ENCODE results near the gene PGLYRP2.
"Not testable (repeated sequence)": the region's sequence is repeated elsewhere in the genome, so short reads cannot be mapped to it uniquely, and the experiment has no call there.

Gene PGLYRP2, protein sequence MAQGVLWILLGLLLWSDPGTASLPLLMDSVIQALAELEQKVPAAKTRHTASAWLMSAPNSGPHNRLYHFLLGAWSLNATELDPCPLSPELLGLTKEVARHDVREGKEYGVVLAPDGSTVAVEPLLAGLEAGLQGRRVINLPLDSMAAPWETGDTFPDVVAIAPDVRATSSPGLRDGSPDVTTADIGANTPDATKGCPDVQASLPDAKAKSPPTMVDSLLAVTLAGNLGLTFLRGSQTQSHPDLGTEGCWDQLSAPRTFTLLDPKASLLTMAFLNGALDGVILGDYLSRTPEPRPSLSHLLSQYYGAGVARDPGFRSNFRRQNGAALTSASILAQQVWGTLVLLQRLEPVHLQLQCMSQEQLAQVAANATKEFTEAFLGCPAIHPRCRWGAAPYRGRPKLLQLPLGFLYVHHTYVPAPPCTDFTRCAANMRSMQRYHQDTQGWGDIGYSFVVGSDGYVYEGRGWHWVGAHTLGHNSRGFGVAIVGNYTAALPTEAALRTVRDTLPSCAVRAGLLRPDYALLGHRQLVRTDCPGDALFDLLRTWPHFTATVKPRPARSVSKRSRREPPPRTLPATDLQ

DNA sequence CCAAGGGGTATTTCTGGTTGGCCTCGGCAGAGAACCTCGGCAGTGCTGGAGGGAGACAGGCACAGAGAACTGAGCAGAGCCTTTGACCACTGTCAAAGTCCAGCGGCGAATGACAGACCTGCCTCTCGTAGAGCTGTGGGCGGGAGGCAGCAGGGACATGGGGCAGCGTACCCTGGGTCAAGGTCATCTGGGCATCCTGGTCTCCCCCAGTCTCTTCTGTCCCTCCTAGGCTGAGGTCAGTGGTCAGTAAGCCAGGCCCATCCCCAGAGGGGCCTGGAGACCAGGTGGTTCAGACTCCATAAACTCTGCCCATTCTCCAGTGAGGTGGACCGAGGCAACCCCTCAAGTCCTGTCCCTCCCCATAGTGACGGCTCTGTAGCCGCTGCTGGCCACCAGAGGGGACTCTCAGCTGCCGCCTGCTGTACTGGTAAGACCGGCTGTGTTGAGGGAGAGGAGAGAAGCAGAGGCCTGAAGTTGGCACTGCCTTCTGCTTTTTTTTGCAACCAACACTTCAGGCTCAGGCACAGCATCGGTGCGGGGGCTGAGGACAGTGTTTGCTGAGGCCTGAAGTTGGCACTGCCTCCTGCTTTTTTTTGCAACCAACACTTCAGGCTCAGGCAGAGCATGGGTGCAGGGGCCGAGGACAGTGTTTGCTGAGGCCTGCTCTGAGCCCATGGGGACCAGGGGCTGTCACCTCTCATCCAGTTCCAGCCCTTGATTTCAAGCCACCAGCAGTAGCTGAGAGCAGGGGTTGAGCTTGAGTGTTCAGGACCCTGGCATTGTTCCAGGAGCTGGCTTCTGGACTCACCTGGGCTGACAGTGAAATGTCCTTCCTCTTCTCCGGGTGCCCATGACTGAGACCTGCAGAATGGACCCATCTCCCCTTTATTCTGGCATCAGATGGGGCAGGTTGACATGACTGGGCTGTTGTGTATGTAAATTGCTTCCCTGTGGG, at the start of gene PGLYRP2:
Gene PGLYRP2, minus strand, starts transcription at position 111 of the 955 bp plus-strand sequence. CDS start 130 bp downstream, outside the sequence.
- no peak for DNase-seq (ENCODE audit: low read depth in 2 of 2)

DNA sequence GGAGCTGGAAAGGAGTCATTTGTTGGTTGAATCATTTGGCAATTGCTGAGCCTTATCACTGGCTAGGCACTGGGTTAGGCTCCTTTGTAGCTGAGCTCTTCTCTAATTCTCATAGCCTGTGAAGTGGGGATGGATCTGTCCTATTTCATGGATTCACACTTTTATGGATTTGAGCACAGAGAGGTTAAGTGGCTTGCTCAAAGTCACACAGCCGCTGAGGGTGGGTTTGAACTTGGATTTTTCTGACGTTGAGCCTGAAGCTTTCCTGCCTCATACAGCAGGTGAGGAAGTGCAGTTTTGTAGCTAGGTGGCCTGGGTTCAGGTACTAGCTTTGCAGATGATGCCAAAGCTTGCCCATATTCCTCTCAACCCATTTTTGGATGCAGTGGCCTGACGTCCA, 48.4 kb upstream of the PGLYRP2 start:
- DNase-seq (ENCODE audit: low read depth in 2 of 2) = no peak

DNA sequence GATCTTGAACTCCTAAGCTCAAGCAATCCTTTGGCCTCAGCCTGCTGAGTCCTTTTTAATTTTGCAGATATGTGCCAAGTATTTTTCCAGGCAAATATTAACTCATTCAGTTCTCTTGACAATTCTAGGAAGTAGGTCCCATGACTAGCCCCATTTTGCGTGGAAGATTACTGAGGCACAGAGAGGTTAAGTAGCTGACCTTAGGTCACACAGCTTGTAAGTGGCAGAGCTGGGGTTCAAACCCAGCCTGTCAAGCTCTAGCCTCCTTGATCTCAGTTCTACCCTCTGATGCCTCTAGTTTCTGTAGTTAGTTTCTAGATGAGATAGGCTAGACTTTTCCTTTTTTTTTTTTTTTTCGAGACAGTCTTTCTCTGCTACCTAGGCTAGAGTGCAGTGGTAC, 47.1 kb upstream of the PGLYRP2 start:
- DNase-seq (ENCODE audit: low read depth in 2 of 2) = no peak

DNA sequence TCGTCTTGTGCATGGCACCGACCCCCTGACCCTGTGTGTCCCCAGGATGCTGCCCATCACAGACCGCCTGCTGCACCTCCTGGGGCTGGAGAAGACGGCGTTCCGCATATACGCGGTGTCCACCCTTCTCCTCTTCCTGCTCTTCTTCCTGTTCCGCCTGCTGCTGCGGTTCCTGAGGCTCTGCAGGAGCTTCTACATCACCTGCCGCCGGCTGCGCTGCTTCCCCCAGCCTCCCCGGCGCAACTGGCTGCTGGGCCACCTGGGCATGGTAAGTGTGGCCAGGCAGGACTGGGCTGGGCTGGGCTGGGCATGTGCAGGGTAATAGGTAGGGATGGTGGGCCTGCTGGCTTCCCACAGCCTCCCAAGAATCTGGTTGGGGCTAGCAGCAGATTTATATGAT, 46.0 kb upstream of the PGLYRP2 start:
- no peak for DNase-seq (ENCODE audit: low read depth in 2 of 2)

DNA sequence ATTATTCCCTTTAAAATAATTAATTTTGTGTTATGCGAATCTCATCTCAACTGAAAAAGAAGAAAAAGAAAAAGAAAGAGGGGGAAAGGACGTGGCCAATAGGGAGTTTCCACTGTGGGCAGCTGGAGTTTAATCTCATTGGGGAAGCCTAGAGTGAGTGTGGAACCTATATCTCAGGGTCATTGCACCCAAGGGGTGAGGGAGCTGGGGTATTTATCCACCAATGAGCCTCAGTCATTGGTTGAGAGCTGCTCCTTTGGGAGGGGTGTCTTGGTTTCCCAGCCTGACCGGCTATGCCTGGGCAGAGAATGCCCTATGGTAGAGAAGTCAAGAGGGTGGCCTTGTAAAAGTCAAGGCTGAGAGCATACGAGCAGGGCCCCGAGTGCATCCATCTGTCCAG, 45.5 kb upstream of the PGLYRP2 start:
- no peak for DNase-seq (ENCODE audit: low read depth in 2 of 2)

DNA sequence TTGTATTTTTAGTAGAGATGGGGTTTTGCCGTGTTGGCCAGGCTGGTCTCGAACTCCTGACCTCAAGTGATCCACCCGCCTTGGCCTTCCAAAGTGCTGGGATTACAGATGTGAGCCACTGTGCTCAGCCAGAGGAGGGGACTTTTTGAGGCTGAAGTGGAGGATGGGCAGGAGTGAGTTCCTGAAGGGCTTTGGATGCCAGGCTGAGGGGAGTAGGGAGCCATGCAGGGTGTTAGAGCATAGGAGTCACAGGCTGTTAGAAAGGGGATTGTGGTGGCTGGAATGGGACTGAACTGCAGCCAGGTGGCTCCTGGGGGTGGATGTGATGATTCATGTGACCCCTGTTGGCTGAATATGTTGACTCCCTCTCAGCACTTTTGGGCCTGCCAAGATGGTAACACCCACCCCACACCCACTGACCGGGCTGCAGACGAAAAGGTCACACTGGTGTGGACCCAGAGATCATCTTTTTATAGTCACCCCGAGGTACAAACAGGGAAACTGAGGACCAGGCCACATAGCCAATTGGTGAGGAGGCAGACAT, 40.2 kb upstream of the PGLYRP2 start:
- no peak for DNase-seq (ENCODE audit: low read depth in 2 of 2)

DNA sequence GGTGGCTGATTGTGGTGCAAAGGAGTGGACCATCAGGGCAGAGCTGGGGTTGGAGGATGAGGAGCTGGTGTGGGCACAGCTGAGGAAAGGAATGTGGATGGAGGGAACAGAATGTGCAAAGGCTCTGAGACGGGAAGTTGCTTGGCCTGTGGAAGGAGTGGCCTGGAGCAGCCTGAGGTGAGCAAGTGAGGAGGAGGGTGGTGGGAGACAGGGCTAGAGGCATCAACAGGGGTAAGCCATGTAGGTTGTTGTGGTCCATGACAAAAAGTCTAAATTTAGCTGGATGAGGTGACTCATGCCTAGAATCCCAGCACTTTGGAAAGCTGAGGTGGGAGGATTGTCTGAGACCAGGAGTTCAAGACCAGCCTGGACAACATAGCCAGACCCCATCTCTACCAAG, 38.5 kb upstream of the PGLYRP2 start:
- DNase-seq (ENCODE audit: low read depth in 2 of 2) = no peak

DNA sequence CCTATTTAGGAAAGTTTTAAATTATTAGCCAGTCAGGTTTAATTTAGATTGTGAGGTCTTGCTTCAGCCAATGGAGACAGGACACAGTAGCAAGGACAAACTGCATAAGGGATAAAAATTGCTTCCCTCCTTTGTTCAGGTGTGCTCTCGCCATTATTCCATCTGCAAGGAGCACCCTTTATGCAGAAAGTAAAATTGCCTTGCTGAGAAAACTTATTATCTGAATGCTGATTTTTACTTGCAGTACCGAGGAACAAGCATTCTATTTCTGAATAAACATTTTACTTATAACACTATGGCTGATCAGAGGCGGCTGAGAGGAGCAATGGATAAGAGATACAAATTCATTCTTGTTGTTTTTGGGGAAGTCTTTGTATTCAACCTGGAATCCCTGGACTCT, 37.1 kb upstream of the PGLYRP2 start:
- no peak for DNase-seq (ENCODE audit: low read depth in 2 of 2)

DNA sequence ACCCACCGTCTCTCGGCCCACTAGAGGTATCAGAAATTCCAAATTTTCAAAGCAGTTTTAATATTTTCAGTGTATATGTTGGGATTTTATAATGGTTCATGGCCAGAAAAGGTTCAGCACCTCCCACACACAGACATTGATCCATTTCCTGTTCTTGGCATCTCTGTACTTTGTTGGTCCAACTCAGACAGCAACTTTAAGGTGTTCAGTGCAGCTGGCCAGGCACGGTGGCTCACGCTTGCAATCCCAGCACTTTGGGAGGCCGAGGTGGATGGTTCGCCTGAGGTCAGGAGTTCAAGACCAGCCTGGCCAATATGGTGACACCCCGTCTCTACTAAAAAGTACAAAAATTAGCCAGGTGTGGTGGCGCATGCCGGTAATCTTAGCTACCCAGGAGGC, 35.9 kb upstream of the PGLYRP2 start:
- not testable (repeated sequence) for DNase-seq (ENCODE audit: low read depth in 2 of 2)

DNA sequence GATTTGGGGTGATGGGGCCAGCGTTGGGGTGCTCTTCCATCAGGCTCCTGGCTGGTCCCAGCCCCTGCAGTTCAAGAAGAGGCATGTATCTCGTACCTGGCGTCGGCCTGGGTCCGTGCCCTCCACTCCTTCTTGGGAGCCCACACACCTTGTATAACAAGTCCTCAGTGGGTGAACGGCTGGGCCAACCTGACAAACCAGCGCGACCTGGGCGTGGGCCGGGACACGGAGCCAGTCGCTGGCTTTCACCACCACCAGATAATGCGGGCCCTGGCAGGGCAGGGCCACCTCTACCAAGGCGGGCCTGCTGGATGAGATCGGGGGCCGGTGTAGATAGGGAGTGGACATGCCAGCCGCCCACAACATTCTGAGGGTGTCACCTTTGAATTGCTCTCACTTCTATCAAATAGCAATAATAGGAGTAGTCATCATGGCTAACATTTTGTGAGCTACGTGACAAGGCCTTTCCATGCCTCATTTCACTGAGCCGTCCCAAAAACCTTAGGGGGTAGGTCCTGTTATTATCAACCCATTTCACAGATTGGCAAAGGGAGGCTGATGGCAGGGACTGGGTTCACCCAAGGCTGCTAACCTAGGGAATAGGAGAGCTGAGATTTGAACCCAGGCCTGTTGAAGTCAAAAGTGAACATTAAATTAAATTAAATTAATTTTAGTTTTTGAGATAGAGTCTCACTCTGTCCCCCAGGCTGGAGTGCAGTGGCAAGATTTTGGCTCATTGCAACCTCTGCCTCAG, 32.5 kb upstream of the PGLYRP2 start:
- DNase-seq (ENCODE audit: low read depth in 2 of 2) = no peak

DNA sequence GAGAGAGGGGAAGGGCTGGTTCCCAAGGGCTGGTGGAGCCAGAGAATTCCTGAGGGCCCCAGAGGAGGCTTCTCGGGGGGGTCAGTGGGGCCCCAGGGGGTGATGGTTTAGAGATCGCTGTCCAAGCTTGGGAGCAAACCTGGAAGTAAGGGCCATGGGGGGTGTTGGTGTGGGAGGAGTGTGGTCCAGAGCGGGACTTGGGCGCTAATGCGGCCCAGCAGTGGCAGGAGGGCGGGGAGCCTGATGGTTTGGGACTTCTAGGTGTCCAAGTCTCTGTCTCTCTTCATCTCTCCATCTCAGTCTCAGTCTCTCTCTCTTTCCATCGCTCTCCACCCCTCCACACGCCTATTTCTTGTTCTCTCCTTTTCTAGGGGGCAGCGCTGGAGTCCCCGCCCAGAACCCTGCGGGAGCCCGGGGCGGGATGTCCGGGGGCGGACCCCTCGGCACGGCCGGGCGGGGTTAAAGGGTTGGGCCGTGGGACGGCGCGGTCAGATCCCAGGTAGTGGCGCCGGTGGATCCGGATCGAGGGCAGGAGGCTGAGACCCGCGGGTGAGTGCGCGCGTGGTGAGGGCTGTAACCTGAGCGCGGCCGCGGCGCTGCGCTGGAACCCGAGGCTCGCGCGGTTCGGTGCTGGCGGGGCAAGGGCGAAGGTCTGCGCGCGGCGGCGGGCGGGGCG, 28.9 kb upstream of the PGLYRP2 start, which contains the start of gene CYP4F22:
Gene CYP4F22, plus strand, starts transcription at position 491 of the 676 bp plus-strand sequence. CDS start 16,812 bp downstream, outside the sequence.
- peak in 1 of 2 donors; percentile 20 for DNase-seq (ENCODE audit: low read depth in 2 of 2)

DNA sequence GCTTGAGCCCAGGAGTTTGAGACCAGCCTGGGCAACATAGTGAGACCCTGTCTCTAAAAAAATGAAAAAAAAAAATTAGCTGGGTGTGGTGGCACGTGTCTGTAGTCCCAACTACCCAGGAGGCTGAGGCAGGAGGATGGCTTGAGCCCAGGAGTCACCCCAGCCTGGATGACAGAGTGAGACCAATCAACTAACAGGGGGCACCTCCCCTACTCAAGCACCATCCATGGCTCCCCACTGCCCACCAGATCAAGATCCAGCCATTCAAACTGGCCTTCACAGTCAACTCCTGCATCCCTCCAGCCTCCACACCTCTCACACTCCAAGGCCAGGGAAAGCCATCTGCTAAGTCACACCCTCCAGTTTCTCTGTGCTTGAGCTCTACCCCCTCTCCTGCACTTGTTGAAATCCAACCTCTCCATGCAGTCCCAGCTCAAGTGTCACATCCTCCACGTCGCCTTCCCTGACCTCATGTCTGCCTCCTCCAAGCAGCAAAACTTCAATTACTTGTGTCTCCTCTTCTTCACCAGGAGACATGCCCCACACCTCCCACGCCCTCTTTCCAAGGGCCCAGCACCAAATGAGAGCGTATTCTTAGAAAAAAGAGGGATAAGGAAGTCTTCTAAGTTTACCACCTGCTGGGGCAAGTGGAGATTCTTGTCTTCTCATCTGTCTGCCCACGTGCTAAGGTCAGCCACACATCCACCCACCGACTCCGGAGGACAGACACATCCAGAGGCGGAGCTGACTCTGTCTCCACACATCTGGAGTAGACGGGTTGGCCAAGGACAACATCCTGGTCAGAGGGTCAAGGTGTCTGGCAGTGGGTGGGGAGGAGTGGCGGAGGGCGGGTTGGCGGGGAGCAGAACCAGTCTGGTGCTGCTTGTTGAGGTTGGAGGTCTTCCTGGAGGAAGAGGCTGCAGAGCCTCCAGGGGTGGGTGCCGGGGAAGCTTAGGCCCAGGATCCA, 28.1 kb upstream of the PGLYRP2 start:
- no peak for DNase-seq (ENCODE audit: low read depth in 2 of 2)

DNA sequence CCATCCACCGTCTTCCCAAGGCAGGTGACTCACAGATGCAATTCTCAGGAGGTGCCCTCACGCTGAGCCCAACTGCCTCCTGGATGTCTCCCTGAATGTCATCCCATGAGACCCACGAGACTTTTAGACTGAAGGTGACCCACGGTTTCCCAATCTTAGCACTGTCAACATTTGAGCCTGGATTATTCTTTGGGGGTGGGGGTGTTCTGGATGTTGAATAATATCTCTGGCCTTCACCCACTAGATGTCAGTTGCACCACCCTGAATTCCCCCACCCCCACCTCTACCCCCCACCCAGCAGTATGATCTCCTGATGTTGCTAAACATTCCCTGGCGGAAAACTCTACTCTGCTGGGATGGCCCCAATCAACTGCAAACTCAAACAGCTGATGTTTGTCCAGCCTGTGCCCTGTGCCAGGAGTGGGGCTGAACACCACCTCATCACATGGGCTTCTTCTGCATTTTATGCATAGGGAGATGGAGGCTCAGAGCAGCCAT, 26.8 kb upstream of the PGLYRP2 start:
- DNase-seq (ENCODE audit: low read depth in 2 of 2) = no peak

DNA sequence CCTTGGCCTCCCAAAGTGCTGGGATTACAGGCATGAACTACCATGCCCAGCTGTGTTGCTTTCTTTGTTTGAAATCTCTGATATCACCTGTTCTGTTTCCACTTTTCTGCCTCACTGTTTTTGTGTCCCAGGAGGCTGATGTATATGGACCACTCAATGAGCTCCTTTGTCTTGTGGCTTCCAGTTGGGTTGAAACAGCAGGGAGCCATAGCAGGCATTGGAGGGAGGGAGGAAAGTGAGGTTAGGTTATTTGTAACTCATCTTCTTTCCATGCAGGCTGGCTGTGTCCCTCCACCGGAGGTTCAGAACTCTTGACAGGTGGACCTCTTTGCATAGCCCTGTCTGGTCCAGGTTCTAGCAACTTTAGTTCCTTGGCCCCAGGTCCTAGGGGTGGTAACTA, 23.0 kb upstream of the PGLYRP2 start:
- no peak for DNase-seq (ENCODE audit: low read depth in 2 of 2)

DNA sequence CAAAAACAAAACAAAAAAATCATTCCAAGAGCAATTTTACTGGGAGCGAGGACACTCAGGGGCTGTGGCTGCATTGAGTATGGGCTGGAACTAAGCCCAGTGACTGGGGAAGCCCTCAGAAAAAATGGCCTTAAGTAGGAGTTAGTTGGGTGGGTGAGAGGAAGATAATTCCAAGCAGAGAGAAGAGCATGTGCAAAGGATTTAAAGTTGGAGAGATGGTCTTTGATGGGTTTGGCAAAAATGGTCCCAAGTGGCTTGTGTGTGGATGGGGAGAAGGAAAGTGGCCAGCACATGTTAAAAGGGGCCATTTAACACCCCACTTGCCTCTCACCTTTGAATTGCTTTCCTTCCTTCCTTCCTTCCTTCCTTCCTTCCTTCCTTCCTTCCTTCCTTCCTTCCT, 22.3 kb upstream of the PGLYRP2 start:
- no peak for DNase-seq (ENCODE audit: low read depth in 2 of 2)

DNA sequence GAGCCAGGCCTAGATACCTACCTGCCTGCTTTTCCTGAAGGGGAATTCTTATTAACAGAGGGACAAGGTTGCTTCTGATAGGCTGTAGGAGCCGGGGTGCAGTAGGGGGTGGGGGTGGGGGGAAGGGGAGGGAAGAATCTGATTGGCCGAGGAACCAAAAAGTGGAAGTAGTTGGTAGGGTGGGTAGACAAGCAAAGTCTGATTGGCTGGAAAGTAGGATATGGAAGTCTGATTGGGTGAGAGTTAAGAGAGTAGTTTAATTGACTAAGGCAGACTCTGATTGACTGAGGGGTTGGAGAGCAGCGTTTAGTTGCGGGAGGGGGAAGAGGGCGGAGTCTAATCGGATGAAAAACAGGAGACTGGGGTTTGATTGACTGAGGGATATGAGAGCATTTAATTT, 19.6 kb upstream of the PGLYRP2 start:
- no peak for DNase-seq (ENCODE audit: low read depth in 2 of 2)

DNA sequence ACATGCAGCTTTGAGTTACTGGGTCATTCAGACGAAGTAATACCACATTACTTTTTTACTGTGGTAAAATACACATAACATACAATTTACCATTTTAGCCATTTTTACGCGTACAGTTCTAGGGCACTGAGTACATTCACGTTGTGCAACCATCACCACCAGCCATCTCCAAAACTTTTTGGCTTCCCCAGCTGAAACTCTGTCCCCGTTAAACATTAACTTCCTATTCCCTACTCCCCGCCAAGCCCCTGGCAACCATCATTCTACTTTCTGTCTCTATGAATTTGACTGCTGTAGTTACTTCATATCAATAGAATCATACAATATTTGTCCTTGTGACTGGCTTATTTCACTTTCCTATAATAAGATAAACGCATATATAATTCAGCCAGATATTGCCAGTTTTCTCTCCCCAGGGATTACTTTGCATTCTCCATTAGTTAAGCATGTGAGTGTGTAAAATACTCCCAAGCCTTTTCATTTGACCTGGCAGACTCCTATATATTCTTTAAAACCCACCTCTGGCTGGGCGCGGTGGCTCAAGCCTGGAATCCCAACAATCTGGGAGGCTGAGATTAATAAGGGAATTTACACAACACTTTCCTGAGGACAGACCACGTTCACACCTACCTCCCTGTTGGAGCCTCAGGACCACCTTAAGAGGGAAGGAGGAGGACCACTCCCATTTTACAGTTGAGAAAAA, 19.0 kb upstream of the PGLYRP2 start:
- no peak for DNase-seq (ENCODE audit: low read depth in 2 of 2)

DNA sequence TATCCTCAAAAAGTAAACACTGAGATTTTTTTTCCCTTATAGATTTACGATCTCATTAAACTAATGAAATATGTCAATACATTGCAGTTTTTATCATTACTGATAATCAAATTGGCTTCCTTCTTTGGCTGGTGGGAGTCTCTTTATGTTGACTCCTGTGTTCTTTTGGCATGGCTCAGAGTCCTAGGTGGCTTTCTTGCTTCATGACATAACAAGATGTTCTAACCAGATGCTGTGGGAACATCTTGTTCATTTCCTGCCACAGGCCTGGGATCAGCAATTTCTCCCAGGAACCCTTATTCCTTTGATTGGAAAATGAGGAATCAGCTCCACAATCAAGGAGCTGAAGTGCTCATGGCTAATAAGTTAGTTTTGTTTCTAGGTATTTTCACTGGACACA, 15.8 kb upstream of the PGLYRP2 start:
- DNase-seq (ENCODE audit: low read depth in 2 of 2) = no peak

Data from stimulated activated CD8-positive, alpha-beta memory T cell treated with anti-CD3 and anti-CD28 coated beads, Interleukin-2, amount 100 ng/mL, for 48 hours (primary cell).